GM13976 (cell line): Measurements from ENCODE around the gene SLC25A14.

Experiments
- DNase-seq: peaks from one replicate; pipeline ENCODE4 v3.0.0; 2012; ENCODE audit warnings: low spot score
- in situ Hi-C: fragments of 300-500 bp; cut with MboI; formaldehyde crosslinking; loops from one replicate; pipeline ENCODE4 v1.12.0; 2022; ENCODE audit warnings: low sequenced_read_pairs, mixed read lengths, inconsistent platforms; ENCODE audit not compliant: unreplicated experiment
- TF ChIP-seq, protein P1 (sequence below): IDR thresholded peaks from 2 replicates; pipeline ENCODE4 v1.5.1; 2012; ENCODE audit warnings: borderline replicate concordance, mild to moderate bottlenecking; ENCODE audit not compliant: insufficient read depth; ENCODE audit errors: extremely low read depth, missing control alignments, control extremely low read depth

Gene SLC25A14

GRCh38 chrX:130339408-130340222, at the start of gene SLC25A14:
TSS of gene SLC25A14 (plus strand) at chrX:130339919. CDS start at chrX:130340279, 360 bp downstream.
- TF ChIP-seq, protein P1, sequence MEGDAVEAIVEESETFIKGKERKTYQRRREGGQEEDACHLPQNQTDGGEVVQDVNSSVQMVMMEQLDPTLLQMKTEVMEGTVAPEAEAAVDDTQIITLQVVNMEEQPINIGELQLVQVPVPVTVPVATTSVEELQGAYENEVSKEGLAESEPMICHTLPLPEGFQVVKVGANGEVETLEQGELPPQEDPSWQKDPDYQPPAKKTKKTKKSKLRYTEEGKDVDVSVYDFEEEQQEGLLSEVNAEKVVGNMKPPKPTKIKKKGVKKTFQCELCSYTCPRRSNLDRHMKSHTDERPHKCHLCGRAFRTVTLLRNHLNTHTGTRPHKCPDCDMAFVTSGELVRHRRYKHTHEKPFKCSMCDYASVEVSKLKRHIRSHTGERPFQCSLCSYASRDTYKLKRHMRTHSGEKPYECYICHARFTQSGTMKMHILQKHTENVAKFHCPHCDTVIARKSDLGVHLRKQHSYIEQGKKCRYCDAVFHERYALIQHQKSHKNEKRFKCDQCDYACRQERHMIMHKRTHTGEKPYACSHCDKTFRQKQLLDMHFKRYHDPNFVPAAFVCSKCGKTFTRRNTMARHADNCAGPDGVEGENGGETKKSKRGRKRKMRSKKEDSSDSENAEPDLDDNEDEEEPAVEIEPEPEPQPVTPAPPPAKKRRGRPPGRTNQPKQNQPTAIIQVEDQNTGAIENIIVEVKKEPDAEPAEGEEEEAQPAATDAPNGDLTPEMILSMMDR: no peak
- in situ Hi-C loops: loop anchor here (25.0 kb wide), 1 partner anchor 573 kb away; the partner anchor contains the start of gene ENOX2
- DNase-seq: peak; percentile 76

GRCh38 chrX:130295519-130296296, 44.0 kb upstream of the SLC25A14 start:
- in situ Hi-C loops: no loop called here
- TF ChIP-seq, protein P1: no peak
- DNase-seq: no peak

- no peak for DNase-seq
- TF ChIP-seq, protein P1: no peak
- in situ Hi-C loops: no loop called here
Measured at GRCh38 chrX:130296297-130296678, 43.4 kb upstream of the SLC25A14 start.

GRCh38 chrX:130296743-130297142, 43.0 kb upstream of the SLC25A14 start:
- TF ChIP-seq, protein P1: no peak
- no peak for DNase-seq
- in situ Hi-C loops: no loop called here

GRCh38 chrX:130299279-130300009, 40.3 kb upstream of the SLC25A14 start:
- TF ChIP-seq, protein P1: no peak
- DNase-seq: no peak
- in situ Hi-C loops: no loop called here

DNA sequence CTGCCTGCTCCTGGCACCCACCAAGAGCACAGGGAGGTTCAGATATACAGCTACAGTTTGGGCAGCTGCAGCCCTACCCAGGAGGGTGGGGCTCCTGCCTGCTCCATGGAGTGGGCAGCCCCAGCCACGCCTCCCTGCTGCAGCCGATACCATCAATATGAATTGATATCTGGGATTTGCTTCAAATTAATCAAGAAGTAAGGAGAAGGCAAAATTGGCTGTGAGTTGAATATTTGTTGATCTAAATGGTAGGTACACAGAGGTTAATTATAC, 39.8 kb upstream of the SLC25A14 start:
- TF ChIP-seq, protein P1: no peak
- DNase-seq: no peak
- in situ Hi-C loops: no loop called here
